CD8-positive, alpha-beta memory T cell (primary cell): Measurements from ENCODE around the gene KRT14. TPM values are rescaled to one million over a fixed set of nuclear protein-coding genes. Genes with fewer than 3 reads are reported as not detected.
"Not testable (repeated sequence)": the region's sequence is repeated elsewhere in the genome, so short reads cannot be mapped to it uniquely, and the experiment has no call there.

Source experiments
- CTCF ChIA-PET: fragments of 350-600 bp; sonication (Branson Sonifier 250); formaldehyde crosslinking; loops from one replicate; lab custom pipeline; 2021; ENCODE audit warnings: antibody characterized with exemption; lab: Charles Lee
- POLR2A ChIA-PET: fragments of 350-600 bp; sonication (Branson Sonifier 250); formaldehyde crosslinking; loops from one replicate; lab custom pipeline; 2021; ENCODE audit warnings: antibody characterized with exemption; lab: Charles Lee
- DNase-seq, 5 donors: peaks; one replicate each; pipeline versions ENCODE4 v3.0.0 to v3.0.0-alpha.2; 2020 to 2022; ENCODE audit warnings: mixed read lengths in 1 of 5
- H3K27ac ChIP-seq: one replicate; pipeline ENCODE4 v1.7.0; 2013; ENCODE audit warnings: low read depth, mild to moderate bottlenecking, low read length, moderate library complexity
- H3K27me3 ChIP-seq: 2 replicates; pipeline ENCODE4 v1.7.0; 2013; ENCODE audit warnings: low read length, mild to moderate bottlenecking; ENCODE audit not compliant: insufficient read depth, poor library complexity, severe bottlenecking
- H3K36me3 ChIP-seq: 2 replicates; pipeline ENCODE4 v1.7.0; 2013; ENCODE audit warnings: mild to moderate bottlenecking, low read length, moderate library complexity; ENCODE audit not compliant: insufficient read depth
- H3K4me1 ChIP-seq: 2 replicates; pipeline ENCODE4 v1.7.0; 2013; ENCODE audit warnings: mild to moderate bottlenecking, low read length, moderate library complexity; ENCODE audit not compliant: insufficient read depth
- H3K4me3 ChIP-seq: 2 replicates; pipeline ENCODE4 v1.7.0; 2013; ENCODE audit warnings: mild to moderate bottlenecking, low read length
- H3K9me3 ChIP-seq: 2 replicates; pipeline ENCODE4 v1.7.0; 2013; ENCODE audit warnings: mild to moderate bottlenecking, low read length
- H3K27ac Mint-ChIP-seq, 8 donors: one replicate each; pipeline ENCODE4 v1.8.0; 2020 to 2021; ENCODE audit warnings: mixed read lengths in 8 of 8, mild to moderate bottlenecking in 6 of 8, inconsistent platforms in 3 of 8, moderate library complexity in 3 of 8
- H3K27me3 Mint-ChIP-seq, 2 donors: one replicate each; pipeline ENCODE4 v1.8.0; 2020 to 2021; ENCODE audit warnings: mixed read lengths in 2 of 2, mild to moderate bottlenecking in 1 of 2, moderate library complexity in 1 of 2
- H3K36me3 Mint-ChIP-seq, 3 donors: one replicate each; pipeline ENCODE4 v1.8.0; 2020 to 2021; ENCODE audit warnings: mixed read lengths in 3 of 3, inconsistent platforms in 1 of 3, mild to moderate bottlenecking in 1 of 3
- H3K4me1 Mint-ChIP-seq, 3 donors: one replicate each; pipeline ENCODE4 v1.8.0; 2020 to 2021; ENCODE audit warnings: mixed read lengths in 3 of 3, inconsistent platforms in 1 of 3, mild to moderate bottlenecking in 1 of 3
- H3K4me3 Mint-ChIP-seq, 7 donors: one replicate each; pipeline ENCODE4 v1.8.0; 2020 to 2021; ENCODE audit warnings: mixed read lengths in 7 of 7, mild to moderate bottlenecking in 6 of 7, moderate library complexity in 4 of 7, inconsistent platforms in 2 of 7
- H3K9me3 Mint-ChIP-seq, 5 donors: one replicate each; pipeline ENCODE4 v1.8.0; 2020 to 2022; ENCODE audit warnings: mixed read lengths in 5 of 5, mild to moderate bottlenecking in 3 of 5, moderate library complexity in 2 of 5, inconsistent platforms in 1 of 5
- polyA plus RNA-seq: library from polyadenylated mRNA; unstranded; fragments of 300-500 nt; fragmentation: Illumina TruSeq; gene quantifications from one replicate; pipeline ENCODE4 v1.2.3, GENCODE V29; 2021
- total RNA-seq, 2 experiments: library from RNA; stranded (reverse); gene quantifications; one replicate each; pipeline ENCODE4 v1.2.3, GENCODE V29; 2021

KRT14 gene
- total and polyA plus RNA-seq, 3 experiments from 2014 or later = not detected

GRCh38 chr17:41625602-41626001 is 38.9 kb upstream of the KRT14 start:
- Mint-ChIP-seq H3K27ac (no peak overlapping the region), H3K9me3 (no peaks in the 10 kb centered on the region), H3K27me3 (peaks cover 10 to 22% of the 10 kb centered on the region in 2 donors), H3K4me3 (no peak overlapping the region), H3K36me3 (no peaks in the 10 kb centered on the region), H3K4me1 (no peaks in the 10 kb centered on the region)
- peak in 1 of 5 donors; percentile 41 for DNase-seq
- Histone ChIP-seq H3K27me3 (no peaks in the 10 kb centered on the region), H3K4me1 (no peaks in the 10 kb centered on the region), H3K9me3 (no peaks in the 10 kb centered on the region), H3K4me3 (no peak overlapping the region), H3K36me3 (no peaks in the 10 kb centered on the region), H3K27ac (no peak overlapping the region)
- CTCF ChIA-PET = no interaction called here
- POLR2A ChIA-PET = no interaction called here

GRCh38 chr17:41624208-41625101 is 37.8 kb upstream of the KRT14 start, which contains the start of gene KRT17:
TSS of gene KRT17 (minus strand) at chr17:41624575. CDS start at chr17:41624509, 66 bp downstream.
- Mint-ChIP-seq H3K4me3 (no peak within 1 kb of the TSS), H3K27ac (no peak within 1 kb of the TSS), H3K36me3 (no peaks in the 10 kb centered on the region), H3K4me1 (no peaks in the 10 kb centered on the region), H3K27me3 (peaks cover 10 to 28% of the 10 kb centered on the region in 2 donors), H3K9me3 (no peaks in the 10 kb centered on the region)
- CTCF ChIA-PET = no interaction called here
- Histone ChIP-seq H3K4me1 (no peaks in the 10 kb centered on the region), H3K36me3 (no peaks in the 10 kb centered on the region), H3K4me3 (no peak within 1 kb of the TSS), H3K9me3 (no peaks in the 10 kb centered on the region), H3K27me3 (no peaks in the 10 kb centered on the region), H3K27ac (no peak within 1 kb of the TSS)
- POLR2A ChIA-PET = no interaction called here
- peak in 1 of 5 donors; percentile 40 for DNase-seq

DNA sequence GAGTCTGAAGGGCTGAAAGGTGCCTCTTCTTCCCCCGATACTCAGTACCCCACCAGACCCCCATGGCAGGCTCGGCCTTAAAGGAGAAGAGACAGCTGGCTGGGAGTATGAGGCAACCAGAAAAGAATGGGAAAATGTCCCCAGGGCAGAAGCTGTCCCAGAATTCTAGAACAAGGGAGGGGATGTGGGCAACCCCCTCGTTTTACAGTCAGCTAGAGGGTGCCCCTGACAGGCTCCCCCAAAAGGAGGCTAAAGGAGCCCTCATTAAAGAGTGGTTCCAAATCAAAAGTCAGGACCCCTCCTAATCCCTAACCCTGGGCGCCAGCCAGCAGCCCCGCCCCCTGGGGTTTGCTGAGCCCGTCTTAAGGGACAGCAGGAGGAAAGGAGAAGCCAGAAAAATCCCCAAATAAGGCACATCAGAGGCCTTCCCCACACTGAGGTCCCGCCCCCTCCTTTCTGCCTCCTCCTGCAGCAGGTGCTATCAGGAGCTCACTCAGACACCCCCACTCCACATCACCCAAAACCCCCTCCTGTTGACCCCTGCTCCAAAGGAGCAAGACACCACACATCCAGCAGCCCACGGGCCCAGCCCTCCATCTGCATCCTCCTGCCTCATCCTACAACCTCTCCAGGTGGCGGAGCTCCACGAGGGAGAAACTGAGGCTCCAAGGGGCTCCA is 36.6 kb upstream of the KRT14 start:
- H3K4me3 Mint-ChIP-seq, H3K27me3 ChIP-seq, H3K4me1 ChIP-seq, H3K4me1 Mint-ChIP-seq, H3K9me3 ChIP-seq, H3K9me3 Mint-ChIP-seq, POLR2A ChIA-PET, H3K36me3 ChIP-seq, H3K27ac Mint-ChIP-seq, H3K4me3 ChIP-seq, H3K27ac ChIP-seq, CTCF ChIA-PET, H3K36me3 Mint-ChIP-seq: not testable (repeated sequence)
- H3K27me3 Mint-ChIP-seq = peaks cover 10 to 31% of the 10 kb centered on the region in 2 donors
- DNase-seq = peak in 1 of 5 donors; percentile 35

GRCh38 chr17:41622340-41623183 is 35.9 kb upstream of the KRT14 start:
- H3K36me3 ChIP-seq, H3K4me3 ChIP-seq, H3K9me3 Mint-ChIP-seq, H3K9me3 ChIP-seq, H3K27me3 ChIP-seq, H3K4me3 Mint-ChIP-seq, H3K27ac ChIP-seq, H3K4me1 ChIP-seq, H3K4me1 Mint-ChIP-seq, POLR2A ChIA-PET, H3K36me3 Mint-ChIP-seq, CTCF ChIA-PET: not testable (repeated sequence)
- DNase-seq = peak in 1 of 5 donors; percentile 26
- peaks cover 13 to 29% of the 10 kb centered on the region in 2 donors for H3K27me3 Mint-ChIP-seq
- peak overlapping the region in 2 of 8 donors; percentile 65 for H3K27ac Mint-ChIP-seq

- no peaks in the 10 kb centered on the region for H3K27me3 ChIP-seq
- ChIA-PET CTCF (no interaction called here), POLR2A (no interaction called here)
- H3K36me3 ChIP-seq = no peaks in the 10 kb centered on the region
- H3K4me1 ChIP-seq = no peaks in the 10 kb centered on the region
- peaks cover 11 to 22% of the 10 kb centered on the region in 2 donors for H3K27me3 Mint-ChIP-seq
- H3K27ac ChIP-seq = no peak overlapping the region
- no peak overlapping the region for H3K4me3 Mint-ChIP-seq
- H3K9me3 ChIP-seq = no peaks in the 10 kb centered on the region
- H3K36me3 Mint-ChIP-seq = no peaks in the 10 kb centered on the region
- H3K4me3 ChIP-seq = no peak overlapping the region
- DNase-seq = no peak
- H3K9me3 Mint-ChIP-seq = no peaks in the 10 kb centered on the region
- H3K4me1 Mint-ChIP-seq = no peaks in the 10 kb centered on the region
- peak overlapping the region in 1 of 8 donors; percentile 33 for H3K27ac Mint-ChIP-seq
These were observed 35.2 kb upstream of the KRT14 start for GRCh38 chr17:41621916-41622315.

DNA sequence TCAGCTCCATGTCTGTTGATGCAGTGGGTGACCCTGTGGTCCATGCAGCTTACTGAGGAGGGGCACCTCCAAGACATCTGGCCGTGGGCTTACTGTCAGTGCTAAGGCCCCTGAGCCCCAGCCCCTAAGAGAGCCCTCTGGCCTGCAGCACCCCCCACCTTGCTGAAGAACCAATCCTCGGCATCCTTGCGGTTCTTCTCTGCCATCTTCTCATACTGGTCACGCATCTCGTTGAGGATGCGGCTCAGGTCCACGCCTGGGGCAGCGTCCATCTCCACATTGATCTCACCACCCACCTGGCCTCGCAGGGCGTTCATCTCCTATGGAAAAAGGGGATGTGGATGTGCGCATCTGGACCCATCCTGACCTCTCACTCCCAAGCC is 34.7 kb upstream of the KRT14 start:
- H3K27ac Mint-ChIP-seq, H3K9me3 Mint-ChIP-seq, H3K9me3 ChIP-seq, H3K27me3 ChIP-seq, CTCF ChIA-PET, H3K4me1 ChIP-seq, H3K4me3 ChIP-seq, H3K4me1 Mint-ChIP-seq, H3K36me3 ChIP-seq, H3K27ac ChIP-seq, POLR2A ChIA-PET, H3K36me3 Mint-ChIP-seq, H3K4me3 Mint-ChIP-seq: not testable (repeated sequence)
- H3K27me3 Mint-ChIP-seq = peaks cover 11 to 20% of the 10 kb centered on the region in 2 donors
- DNase-seq = peak in 1 of 5 donors; percentile 24

- Mint-ChIP-seq H3K9me3 (no peaks in the 10 kb centered on the region), H3K27ac (no peak overlapping the region), H3K27me3 (peaks cover 9 to 22% of the 10 kb centered on the region in 2 donors), H3K4me3 (no peak overlapping the region), H3K4me1 (no peaks in the 10 kb centered on the region), H3K36me3 (no peaks in the 10 kb centered on the region)
- no peaks in the 10 kb centered on the region for H3K9me3 ChIP-seq
- no peaks in the 10 kb centered on the region for H3K36me3 ChIP-seq
- H3K4me1 ChIP-seq = no peaks in the 10 kb centered on the region
- no peak overlapping the region for H3K4me3 ChIP-seq
- no peaks in the 10 kb centered on the region for H3K27me3 ChIP-seq
- DNase-seq = peak in 1 of 5 donors; percentile 27
- ChIA-PET CTCF (no interaction called here), POLR2A (no interaction called here)
- no peak overlapping the region for H3K27ac ChIP-seq
These were observed 34.1 kb upstream of the KRT14 start for GRCh38 chr17:41620583-41621434.
